Subcutaneous preadipocyte (primary cell): ENCODE measurements around the gene ADCY9. TPM values are rescaled to one million over a fixed set of nuclear protein-coding genes. Genes with fewer than 3 reads are reported as not detected.

ENCODE experiments used
- small RNA-seq: library from RNA; depleted of rRNA; stranded (forward); fragments of <200 nt; gene quantifications from one replicate; pipeline ENCODE3, GENCODE V24; 2012
- total RNA-seq: library from RNA; depleted of rRNA; stranded (reverse); fragments of >200 nt; gene quantifications from 2 replicates; pipeline ENCODE4 v1.2.3, GENCODE V29; 2012

Gene ADCY9
- 22.0 and 27.8 TPM in 2 replicates for total RNA-seq

GRCh38 chr16:4116325-4117249 lies at the start of gene ADCY9:
Gene ADCY9, minus strand, starts transcription at chr16:4116442. Its CDS starts 1,000 bp downstream, at chr16:4115442.

Small RNA genes lying within 50 kb of the gene (small RNA-seq; reads per million reads assigned to genes)
- gene AC009171.1: not detected

Other genes with a start within 250 kb of the ADCY9 start
- gene CREBBP, start 235.7 kb downstream of the ADCY9 start, total RNA-seq: 26.1 and 31.9 TPM in 2 replicates
- not detected in 2 replicates for gene SRL, start 125.6 kb upstream of the ADCY9 start, total RNA-seq
- 14.0 and 22.5 TPM in 2 replicates for gene TFAP4, start 156.6 kb upstream of the ADCY9 start, total RNA-seq
- 1.8 and 2.3 TPM in 2 replicates for gene GLIS2, start 199.6 kb upstream of the ADCY9 start, total RNA-seq
- gene PAM16, start 234.9 kb upstream of the ADCY9 start, total RNA-seq: 23.5 and 33.8 TPM in 2 replicates